Right cardiac atrium (tissue), 5 donors: ENCODE results near the gene POU2F2. TPM values are rescaled to one million over a fixed set of nuclear protein-coding genes. Genes with fewer than 3 reads are reported as not detected.

ENCODE experiments used
- ATAC-seq, 2 donors: fragments of 200-7000 bp; cut with Tn5 transposase; one replicate each; pipeline versions ENCODE4 v1.8.0 to v1.9.1; 2020; ENCODE audit warnings: moderate library complexity in 2 of 2, mild to moderate bottlenecking in 1 of 2
- DNase-seq, 3 donors: peaks; one replicate each; pipeline ENCODE4 v3.0.0-alpha.2; 2020
- H3K27ac ChIP-seq: one replicate; pipeline ENCODE4 v1.5.1; 2013; ENCODE audit warnings: mild to moderate bottlenecking, low read length, control low read depth, moderate library complexity
- H3K27me3 ChIP-seq: one replicate; pipeline ENCODE4 v1.6.1; 2013; ENCODE audit not compliant: control insufficient read depth, insufficient read depth
- H3K4me1 ChIP-seq: one replicate; pipeline ENCODE4 v1.6.1; 2013; ENCODE audit warnings: low read length; ENCODE audit not compliant: control insufficient read depth, insufficient read depth
- H3K4me3 ChIP-seq: one replicate; pipeline ENCODE4 v1.5.1; 2013; ENCODE audit warnings: low read length, control low read depth
- H3K9me3 ChIP-seq: one replicate; pipeline ENCODE4 v1.6.1; 2013; ENCODE audit warnings: low read length; ENCODE audit not compliant: control insufficient read depth
- WGBS: extraction: QIAGEN DNeasy Blood & Tissue Kit; methylation state at CpG from one replicate; pipeline ENCODE4 v1.1.7; 2013; 5-methylcytosine and 5-hydroxymethylcytosine counted together
- intact Hi-C, 4 donors: fragments of 100-400 bp; cut with DNase I; formaldehyde crosslinking; loops; one replicate each; pipeline versions ENCODE4 v1.11.0 to v1.14.0; 2022 to 2023
- polyA plus RNA-seq: library from polyadenylated mRNA; stranded (reverse); fragments of 200-250 nt; gene quantifications from one replicate; pipeline ENCODE4 v1.2.3, GENCODE V29; 2013
- total RNA-seq, 4 donors: library from RNA; stranded (reverse); fragmentation: NEBNext Ultra II Directional; extraction: Animal tissue kit (Norgen Biotek cat#: 25700); gene quantifications; one replicate each; pipeline ENCODE4 v1.2.1, GENCODE V29; 2021
- donor health status: healthy with polysubstance abuse.
- donor health status: DM: no; HTN: yes; CAD: no.
- donor health status: DM: no; HTN: no; CAD: no.
- donor health status: DM: no; HTN: yes; CAD: no; lungs with severe emphysema.
- donor health status: DM: yes; HTN: yes; CAD: no.

Gene POU2F2
- total and polyA plus RNA-seq, 5 donors, result 0.77 to 1.6 (median 1.5) TPM

DNA sequence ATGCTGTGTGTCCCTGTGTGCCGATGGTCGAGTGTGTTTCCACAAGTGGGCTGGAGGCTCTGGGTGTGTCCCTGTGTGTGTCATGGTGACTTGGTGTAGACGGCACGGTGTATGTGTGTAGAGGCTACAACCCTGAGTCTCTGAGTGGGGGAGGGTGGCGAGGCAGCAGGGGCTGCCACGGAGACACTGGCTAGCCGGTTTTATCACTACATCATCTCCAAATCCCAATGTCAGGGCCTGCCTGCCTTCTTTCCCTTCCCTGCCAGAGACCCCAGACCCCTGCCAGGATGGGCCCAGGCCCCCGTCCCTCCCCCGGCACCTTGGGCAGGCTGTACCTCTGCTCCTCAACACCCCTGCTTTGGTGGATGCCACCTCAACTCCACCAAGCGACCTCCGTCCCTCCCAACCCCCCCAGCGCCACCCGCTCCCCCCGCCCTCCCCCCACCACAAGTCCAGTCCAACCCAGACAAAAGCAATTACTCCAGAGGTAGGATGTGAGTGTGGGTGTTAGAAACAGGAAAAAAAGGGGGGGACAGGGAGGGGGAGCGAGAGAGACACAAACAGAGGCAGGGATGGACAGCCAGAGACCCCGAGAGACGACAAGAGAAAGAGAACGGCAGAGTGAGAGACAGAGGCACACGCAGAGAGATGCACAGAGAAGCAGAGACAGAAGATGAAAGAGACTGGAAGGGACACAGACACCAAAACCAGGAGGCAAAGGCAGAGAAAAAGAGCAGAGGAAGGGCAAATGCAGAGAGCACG lies 21.6 kb upstream of the POU2F2 start:
- H3K4me3 ChIP-seq, result no peak overlapping the region
- intact Hi-C loops, result no loop called here
- ATAC-seq (no peak), DNase-seq (no peak)
- 50% methylated on average over 20 of the region's 20 CpGs for WGBS
- no peaks in the 10 kb centered on the region for H3K9me3 ChIP-seq
- H3K27ac ChIP-seq, result no peak overlapping the region
- no peaks in the 10 kb centered on the region for H3K4me1 ChIP-seq
- H3K27me3 ChIP-seq, result no peaks in the 10 kb centered on the region

GRCh38 chr19:42152910-42153671 lies 20.8 kb upstream of the POU2F2 start:
- Histone ChIP-seq H3K4me3 (no peak overlapping the region), H3K27me3 (no peaks in the 10 kb centered on the region), H3K4me1 (no peaks in the 10 kb centered on the region), H3K9me3 (no peaks in the 10 kb centered on the region), H3K27ac (no peak overlapping the region)
- intact Hi-C loops, result no loop called here
- ATAC-seq (no peak), DNase-seq (no peak)
- WGBS, result 86% methylated on average over 25 of the region's 25 CpGs

- DNase-seq (no peak), ATAC-seq (no peak)
- Histone ChIP-seq H3K4me1 (no peaks in the 10 kb centered on the region), H3K27ac (no peak overlapping the region), H3K27me3 (no peaks in the 10 kb centered on the region), H3K4me3 (no peak overlapping the region), H3K9me3 (no peaks in the 10 kb centered on the region)
- 67% methylated on average over 20 of the region's 20 CpGs for WGBS
- intact Hi-C loops, result no loop called here
Measured at GRCh38 chr19:42151782-42152684, 19.8 kb upstream of the POU2F2 start.

GRCh38 chr19:42150911-42151361 lies 18.7 kb upstream of the POU2F2 start:
- no peaks in the 10 kb centered on the region for H3K27me3 ChIP-seq
- no peaks in the 10 kb centered on the region for H3K4me1 ChIP-seq
- no peaks in the 10 kb centered on the region for H3K9me3 ChIP-seq
- DNase-seq (no peak), ATAC-seq (peak in 1 of 2 donors; percentile 14)
- 21% methylated on average over 9 of the region's 9 CpGs for WGBS
- no peak overlapping the region for H3K4me3 ChIP-seq
- intact Hi-C loops, result no loop called here
- no peak overlapping the region for H3K27ac ChIP-seq

DNA sequence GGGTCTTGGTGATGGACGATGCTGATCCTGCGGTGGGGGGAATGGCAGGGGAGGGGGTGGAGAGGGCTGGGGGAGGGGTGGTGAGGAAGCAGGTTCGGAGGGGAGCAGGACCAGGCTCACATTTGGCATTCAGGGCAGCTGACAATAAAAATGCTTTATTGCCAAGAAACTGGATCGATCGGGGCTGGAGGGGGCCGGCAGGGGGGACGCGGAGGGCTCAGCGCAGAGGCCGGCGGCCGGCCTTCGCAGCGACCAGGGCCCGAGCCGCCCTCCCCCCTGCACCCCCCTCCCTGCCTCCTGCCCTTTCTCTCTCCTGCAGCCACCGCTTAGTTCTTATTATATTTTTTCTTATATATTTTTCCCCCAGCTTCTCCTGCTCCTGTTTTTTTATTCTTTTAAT lies 18.1 kb upstream of the POU2F2 start:
- intact Hi-C loops, result no loop called here
- H3K4me3 ChIP-seq, result no peak overlapping the region
- WGBS, result 12% methylated on average over 17 of the region's 17 CpGs
- DNase-seq, result no peak
- ATAC-seq, result no peak
- no peaks in the 10 kb centered on the region for H3K4me1 ChIP-seq
- no peak overlapping the region for H3K27ac ChIP-seq
- H3K9me3 ChIP-seq, result no peaks in the 10 kb centered on the region
- no peaks in the 10 kb centered on the region for H3K27me3 ChIP-seq

- Histone ChIP-seq H3K4me3 (no peak overlapping the region), H3K4me1 (no peaks in the 10 kb centered on the region), H3K27me3 (no peaks in the 10 kb centered on the region), H3K27ac (no peak overlapping the region), H3K9me3 (no peaks in the 10 kb centered on the region)
- 27% methylated on average over 5 of the region's 5 CpGs for WGBS
- intact Hi-C loops, result no loop called here
- ATAC-seq (no peak), DNase-seq (no peak)
Measured at GRCh38 chr19:42149447-42150202, 17.4 kb upstream of the POU2F2 start.

DNA sequence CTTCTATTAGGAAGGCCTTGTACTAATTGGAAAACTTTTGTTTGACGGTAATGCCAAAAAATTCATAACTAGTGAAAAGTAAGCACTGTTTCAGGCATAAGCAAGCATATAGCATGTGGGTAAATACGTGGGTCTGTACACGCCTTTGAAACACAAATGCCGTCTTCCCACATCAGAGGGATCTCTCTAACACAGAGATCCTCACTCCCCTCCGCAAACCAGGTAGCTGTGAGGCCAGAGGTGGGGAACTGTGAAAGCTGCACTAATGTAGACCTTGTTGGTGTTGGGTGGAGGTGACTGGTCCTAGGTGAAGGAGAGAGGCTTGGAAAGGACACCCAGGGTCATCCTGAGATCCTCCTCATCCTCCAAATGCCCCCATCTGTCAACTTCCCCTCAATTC lies 16.0 kb upstream of the POU2F2 start:
- no peaks in the 10 kb centered on the region for H3K27me3 ChIP-seq
- 76% methylated on average over 5 of the region's 5 CpGs for WGBS

DNA sequence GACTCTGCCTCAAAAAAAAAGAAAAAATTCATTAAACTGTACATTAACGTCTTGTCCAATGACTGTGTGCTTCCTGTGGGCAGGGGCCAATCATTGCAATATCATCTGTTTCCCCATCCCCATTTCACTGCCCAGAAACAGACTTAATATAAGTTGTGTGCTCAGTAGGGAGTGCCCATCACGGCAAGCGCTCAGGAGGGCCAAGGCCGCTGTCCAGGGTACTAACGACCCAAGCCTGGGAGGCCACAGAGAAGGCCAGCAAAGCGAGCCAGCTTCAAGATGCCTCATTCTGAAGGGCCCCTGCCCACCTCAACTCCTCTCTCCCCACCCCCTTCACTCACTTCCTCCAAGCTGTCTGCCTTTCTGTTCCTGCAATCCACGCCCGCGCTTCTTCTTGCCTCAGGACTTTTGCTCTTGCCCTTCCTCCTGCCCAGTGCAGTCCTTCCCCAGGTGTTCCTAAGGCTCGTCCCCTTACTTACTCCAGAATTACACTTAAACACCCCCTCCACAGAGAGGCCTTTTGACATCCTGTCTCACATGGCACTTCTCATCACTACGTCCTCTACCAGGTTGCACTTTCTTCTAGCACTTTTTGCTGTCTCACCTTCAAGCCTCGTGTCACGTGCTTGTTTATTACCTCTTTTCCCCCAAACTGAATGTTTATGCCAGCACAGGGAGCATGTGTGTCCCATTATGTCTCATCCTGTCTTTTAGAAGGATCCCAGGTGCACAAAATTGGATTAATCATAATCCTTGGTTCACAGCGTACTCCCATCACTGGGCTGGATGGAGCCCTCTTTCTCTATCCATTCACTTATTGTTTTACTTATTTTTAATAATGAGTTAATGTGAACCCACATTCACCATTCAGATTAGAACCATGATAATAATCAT lies 11.3 kb upstream of the POU2F2 start:
- 43% methylated on average over 14 of the region's 14 CpGs for WGBS
- intact Hi-C loops, result no loop called here
- no peak overlapping the region for H3K27ac ChIP-seq
- no peaks in the 10 kb centered on the region for H3K4me1 ChIP-seq
- no peak overlapping the region for H3K4me3 ChIP-seq
- DNase-seq (no peak), ATAC-seq (no peak)
- H3K27me3 ChIP-seq, result no peaks in the 10 kb centered on the region
- H3K9me3 ChIP-seq, result no peaks in the 10 kb centered on the region

More for the DNA sequence above, 16.0 kb upstream of the POU2F2 start:
- H3K27ac ChIP-seq, result no peak overlapping the region
- no peaks in the 10 kb centered on the region for H3K4me1 ChIP-seq
- H3K9me3 ChIP-seq, result no peaks in the 10 kb centered on the region
- no peak for DNase-seq
- no peak overlapping the region for H3K4me3 ChIP-seq
- intact Hi-C loops, result no loop called here
- no peak for ATAC-seq

DNA sequence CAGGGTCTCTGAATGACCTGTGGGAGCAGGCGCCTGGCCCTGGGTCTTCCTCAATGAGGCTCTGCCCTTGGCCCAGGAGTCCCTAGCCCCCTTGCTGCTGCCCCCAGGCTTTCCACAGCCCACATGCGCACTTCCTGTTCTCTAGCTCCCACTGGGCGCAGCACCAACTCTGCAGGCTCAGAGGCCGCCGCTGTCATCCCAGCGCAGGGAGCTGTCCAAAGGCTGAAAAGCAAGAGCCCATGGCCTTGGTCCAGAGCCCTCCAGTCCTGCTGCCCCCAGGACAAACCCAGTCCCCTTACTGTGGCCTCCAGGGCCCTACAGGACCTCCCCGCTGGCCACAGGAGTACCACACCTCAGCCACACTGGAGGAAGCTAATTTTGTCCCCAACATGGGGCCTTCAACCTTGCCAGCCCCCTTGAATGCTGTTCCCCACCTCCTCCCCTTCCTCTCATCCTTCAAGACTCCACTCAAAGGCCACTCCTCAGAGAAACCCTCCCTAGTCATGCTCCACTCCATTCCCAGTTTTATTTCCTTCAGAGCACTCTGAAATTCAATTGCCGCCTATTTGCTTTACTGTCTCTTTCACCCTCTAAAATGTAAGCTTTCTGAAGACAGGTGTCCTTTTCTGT lies 8.0 kb upstream of the POU2F2 start:
- intact Hi-C loops, result no loop called here
- WGBS, result 14% methylated on average over 8 of the region's 8 CpGs
- Histone ChIP-seq H3K27ac (no peak overlapping the region), H3K9me3 (no peaks in the 10 kb centered on the region), H3K4me3 (no peak overlapping the region), H3K27me3 (no peaks in the 10 kb centered on the region), H3K4me1 (no peaks in the 10 kb centered on the region)
- ATAC-seq (peak; percentile 74 to 77), DNase-seq (peak; percentile 52 to 85 (median 83))
